ENCODE measurements around the gene GMPR2.

DNA sequence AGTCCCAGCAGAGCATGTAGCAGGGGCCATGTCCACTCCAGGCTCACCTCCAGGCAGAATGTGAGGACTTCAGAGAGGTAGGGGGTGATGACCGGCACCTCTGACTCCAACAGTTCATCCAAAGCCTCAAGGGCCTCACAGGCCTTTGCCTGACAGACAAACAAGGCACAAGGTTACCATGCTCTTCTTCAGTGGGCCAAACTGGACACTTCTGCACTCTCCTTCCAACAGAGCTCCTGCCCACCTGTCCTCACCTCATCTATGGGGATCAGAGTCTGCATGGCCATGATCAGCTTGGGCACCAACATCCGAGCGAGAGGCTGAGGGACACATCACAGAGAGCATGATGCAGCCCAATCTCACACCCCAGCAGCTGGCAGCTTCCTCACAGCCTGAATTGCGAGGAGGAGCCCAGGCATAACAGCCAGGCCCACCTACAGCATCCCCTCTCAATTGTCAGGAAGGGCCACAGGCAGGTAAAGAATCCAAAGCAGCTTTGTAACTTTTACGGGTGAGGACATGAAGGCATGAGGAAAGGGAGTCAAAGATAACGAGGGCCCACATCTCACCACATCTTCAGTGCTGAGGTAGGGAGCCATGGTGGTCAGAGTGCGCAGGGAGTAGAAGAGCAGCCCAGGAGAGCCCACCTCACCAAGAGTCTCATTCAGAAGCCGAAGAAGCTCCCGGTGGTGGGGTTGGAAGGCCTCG is 45.7 kb upstream of the GMPR2 start:
- TF ChIP-seq, protein P1, sequence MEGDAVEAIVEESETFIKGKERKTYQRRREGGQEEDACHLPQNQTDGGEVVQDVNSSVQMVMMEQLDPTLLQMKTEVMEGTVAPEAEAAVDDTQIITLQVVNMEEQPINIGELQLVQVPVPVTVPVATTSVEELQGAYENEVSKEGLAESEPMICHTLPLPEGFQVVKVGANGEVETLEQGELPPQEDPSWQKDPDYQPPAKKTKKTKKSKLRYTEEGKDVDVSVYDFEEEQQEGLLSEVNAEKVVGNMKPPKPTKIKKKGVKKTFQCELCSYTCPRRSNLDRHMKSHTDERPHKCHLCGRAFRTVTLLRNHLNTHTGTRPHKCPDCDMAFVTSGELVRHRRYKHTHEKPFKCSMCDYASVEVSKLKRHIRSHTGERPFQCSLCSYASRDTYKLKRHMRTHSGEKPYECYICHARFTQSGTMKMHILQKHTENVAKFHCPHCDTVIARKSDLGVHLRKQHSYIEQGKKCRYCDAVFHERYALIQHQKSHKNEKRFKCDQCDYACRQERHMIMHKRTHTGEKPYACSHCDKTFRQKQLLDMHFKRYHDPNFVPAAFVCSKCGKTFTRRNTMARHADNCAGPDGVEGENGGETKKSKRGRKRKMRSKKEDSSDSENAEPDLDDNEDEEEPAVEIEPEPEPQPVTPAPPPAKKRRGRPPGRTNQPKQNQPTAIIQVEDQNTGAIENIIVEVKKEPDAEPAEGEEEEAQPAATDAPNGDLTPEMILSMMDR (IDR thresholded peaks at IDR 0.05): no peak
- no peak for TF ChIP-seq EZH2 (IDR thresholded peaks at IDR 0.05)
- TF ChIP-seq EZH2phosphoT487 (IDR thresholded peaks at IDR 0.05): no peak
